Measurements from ENCODE around the gene UVSSA.
"Not testable (repeated sequence)": the region's sequence is repeated elsewhere in the genome, so short reads cannot be mapped to it uniquely, and the experiment has no call there.

UVSSA gene

GRCh38 chr4:1365271-1366178 is 18.5 kb downstream of the UVSSA start:
- no peak for DNase-seq

GRCh38 chr4:1366371-1367229 is 19.6 kb downstream of the UVSSA start:
- no peak for DNase-seq

GRCh38 chr4:1367230-1367935 is 20.4 kb downstream of the UVSSA start:
- no peak for DNase-seq

GRCh38 chr4:1367936-1368289 is 20.9 kb downstream of the UVSSA start:
- no peak for DNase-seq

- no peak for DNase-seq
Measured at GRCh38 chr4:1368421-1369090, 21.5 kb downstream of the UVSSA start.

- DNase-seq, result no peak
Measured at GRCh38 chr4:1369091-1369450, 22.1 kb downstream of the UVSSA start.

GRCh38 chr4:1369479-1370079 is 22.6 kb downstream of the UVSSA start:
- no peak for DNase-seq

GRCh38 chr4:1370321-1371124 is 23.5 kb downstream of the UVSSA start:
- no peak for DNase-seq

GRCh38 chr4:1371176-1372165 is 24.5 kb downstream of the UVSSA start:
- DNase-seq, result no peak

GRCh38 chr4:1372576-1372975 is 25.6 kb downstream of the UVSSA start:
- not testable (repeated sequence) for DNase-seq

GRCh38 chr4:1373892-1374705 is 27.1 kb downstream of the UVSSA start:
- DNase-seq, result no peak

- no peak for DNase-seq
Measured at GRCh38 chr4:1374706-1375045, 27.7 kb downstream of the UVSSA start.

GRCh38 chr4:1375051-1375721 is 28.2 kb downstream of the UVSSA start:
- no peak for DNase-seq

GRCh38 chr4:1375761-1376322 is 28.8 kb downstream of the UVSSA start:
- DNase-seq, result no peak

- no peak for DNase-seq
Measured at GRCh38 chr4:1376391-1376840, 29.4 kb downstream of the UVSSA start.

- DNase-seq, result no peak
Measured at GRCh38 chr4:1376841-1377605, 30.0 kb downstream of the UVSSA start.

GRCh38 chr4:1377606-1378261 is 30.7 kb downstream of the UVSSA start:
- DNase-seq, result no peak

Measured in stimulated activated CD4-positive, alpha-beta T cell treated with anti-CD3 and anti-CD28 coated beads, Interleukin-1b, Interleukin-23, amount 100 ng/mL, for 48 hours (primary cell).